Nephron progenitor cell (in vitro differentiated cells): ENCODE data around the gene KDM6B.
"Not testable (repeated sequence)": the region's sequence is repeated elsewhere in the genome, so short reads cannot be mapped to it uniquely, and the experiment has no call there.

Experiments
- DNase-seq: peaks from one replicate; pipeline ENCODE4 v3.0.0; 2021
- H3K27ac Mint-ChIP-seq: 2 replicates; pipeline ENCODE4 v1.8.0; 2021; ENCODE audit warnings: mild to moderate bottlenecking, moderate library complexity, mixed read lengths
- H3K27me3 Mint-ChIP-seq: 2 replicates; pipeline ENCODE4 v1.8.0; 2021; ENCODE audit warnings: mild to moderate bottlenecking, low read depth, mixed read lengths; ENCODE audit not compliant: poor library complexity
- H3K36me3 Mint-ChIP-seq: 2 replicates; pipeline ENCODE4 v1.8.0; 2021; ENCODE audit warnings: low read depth, mixed read lengths
- H3K4me1 Mint-ChIP-seq: 2 replicates; pipeline ENCODE4 v1.8.0; 2021; ENCODE audit warnings: mixed read lengths
- H3K4me3 Mint-ChIP-seq: 2 replicates; pipeline ENCODE4 v1.8.0; 2021; ENCODE audit warnings: mild to moderate bottlenecking, moderate library complexity, mixed read lengths
- H3K9me3 Mint-ChIP-seq: 2 replicates; pipeline ENCODE4 v1.8.0; 2021; ENCODE audit warnings: mild to moderate bottlenecking, moderate library complexity, mixed read lengths
- CTCF ChIP-seq: fragments of 200-600 bp; sonication (generic); IDR thresholded peaks from 2 replicates; pipeline ENCODE4 v1.5.0; 2021; ENCODE audit warnings: antibody characterized with exemption

Gene KDM6B

GRCh38 chr17:7809086-7809790 lies 24.8 kb upstream of the KDM6B start:
- Mint-ChIP-seq H3K27ac (no peak overlapping the region), H3K9me3 (no peaks in the 10 kb centered on the region), H3K4me3 (no peak overlapping the region), H3K36me3 (no peaks in the 10 kb centered on the region), H3K27me3 (peaks cover 42% of the 10 kb centered on the region), H3K4me1 (peaks cover 9% of the 10 kb centered on the region)
- DNase-seq, result no peak
- no peak for TF ChIP-seq CTCF

- peaks cover 42% of the 10 kb centered on the region for H3K27me3 Mint-ChIP-seq
- not testable (repeated sequence) for H3K36me3 Mint-ChIP-seq, H3K4me3 Mint-ChIP-seq, H3K4me1 Mint-ChIP-seq, H3K9me3 Mint-ChIP-seq, H3K27ac Mint-ChIP-seq, DNase-seq
Observed at GRCh38 chr17:7809791-7810343, 24.1 kb upstream of the KDM6B start.

DNA sequence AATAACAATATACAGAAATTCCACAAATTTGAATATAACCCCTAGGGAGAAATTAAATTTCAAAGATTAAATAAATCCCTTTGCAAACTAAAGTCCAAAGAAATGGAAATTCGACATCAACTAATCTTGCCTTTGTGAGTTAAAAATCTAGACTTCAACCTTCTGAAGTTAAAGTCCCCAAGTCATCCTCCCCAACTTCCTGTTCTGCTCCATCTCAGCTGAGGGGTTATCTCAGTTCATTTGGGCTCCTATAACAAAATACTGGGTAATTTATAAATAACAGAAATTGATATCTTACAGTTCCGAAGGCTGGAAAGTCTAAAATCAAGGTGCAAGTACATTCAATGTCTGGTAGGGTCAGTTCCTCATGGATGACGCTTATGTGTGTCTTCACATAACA lies 22.8 kb upstream of the KDM6B start:
- no peaks in the 10 kb centered on the region for H3K36me3 Mint-ChIP-seq
- no peak for DNase-seq
- no peak overlapping the region for H3K4me3 Mint-ChIP-seq
- peaks cover 46% of the 10 kb centered on the region for H3K27me3 Mint-ChIP-seq
- no peaks in the 10 kb centered on the region for H3K9me3 Mint-ChIP-seq
- TF ChIP-seq CTCF, result no peak
- peaks cover 9% of the 10 kb centered on the region for H3K4me1 Mint-ChIP-seq
- H3K27ac Mint-ChIP-seq, result no peak overlapping the region

- no peak for TF ChIP-seq CTCF
- Mint-ChIP-seq H3K4me3 (no peak overlapping the region), H3K27me3 (peaks cover 55% of the 10 kb centered on the region), H3K9me3 (no peaks in the 10 kb centered on the region), H3K4me1 (no peaks in the 10 kb centered on the region), H3K36me3 (no peaks in the 10 kb centered on the region), H3K27ac (no peak overlapping the region)
- DNase-seq, result no peak
Observed at GRCh38 chr17:7814969-7815368, 19.0 kb upstream of the KDM6B start.

DNA sequence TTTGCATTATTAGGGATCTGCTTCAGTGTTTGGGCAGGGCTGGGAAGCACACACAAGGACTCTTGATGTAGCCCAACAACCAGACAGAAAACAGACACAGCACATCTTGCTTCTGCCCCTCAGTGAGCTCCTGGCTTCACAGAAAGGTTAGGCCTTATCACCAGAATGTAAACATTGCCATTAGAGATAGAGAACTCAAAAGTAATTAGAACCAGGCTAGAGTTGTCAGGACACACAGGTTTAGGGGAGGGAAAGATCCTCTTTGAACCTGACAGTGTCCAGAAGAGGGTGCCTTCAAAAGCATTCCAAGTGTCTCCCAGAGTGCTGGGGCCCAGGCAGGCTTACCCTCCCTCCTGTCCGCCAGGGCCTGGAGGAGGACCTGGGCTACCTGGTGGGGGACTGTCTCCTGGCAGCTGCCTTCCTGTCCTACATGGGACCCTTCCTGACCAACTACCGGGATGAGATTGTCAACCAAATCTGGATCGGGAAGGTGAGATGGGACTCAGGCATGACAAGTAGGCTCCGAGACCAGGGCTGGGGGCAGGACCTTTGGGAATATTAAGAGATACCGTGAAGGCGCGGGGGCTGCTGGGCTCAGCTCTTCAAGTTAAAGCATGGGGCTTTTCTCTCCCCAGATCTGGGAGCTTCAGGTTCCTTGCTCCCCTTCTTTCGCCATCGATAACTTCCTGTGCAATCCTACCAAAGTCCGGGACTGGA lies 16.9 kb upstream of the KDM6B start:
- Mint-ChIP-seq H3K4me3 (no peak overlapping the region), H3K36me3 (no peaks in the 10 kb centered on the region), H3K27me3 (peaks cover 61% of the 10 kb centered on the region), H3K27ac (no peak overlapping the region), H3K4me1 (no peaks in the 10 kb centered on the region), H3K9me3 (no peaks in the 10 kb centered on the region)
- TF ChIP-seq CTCF, result no peak
- no peak for DNase-seq

- Mint-ChIP-seq H3K27ac (no peak overlapping the region), H3K9me3 (no peaks in the 10 kb centered on the region), H3K36me3 (no peaks in the 10 kb centered on the region), H3K27me3 (peaks cover 66% of the 10 kb centered on the region), H3K4me1 (no peaks in the 10 kb centered on the region), H3K4me3 (no peak overlapping the region)
- no peak for DNase-seq
- TF ChIP-seq CTCF, result no peak
Observed at GRCh38 chr17:7817643-7817964, 16.4 kb upstream of the KDM6B start.
